Measurements from ENCODE around the gene ASTN2. TPM values are rescaled to one million over a fixed set of nuclear protein-coding genes. Genes with fewer than 3 reads are reported as not detected.

Gene ASTN2
- polyA plus RNA-seq, 2 of the 4 experiments (the other 2 are of a cell fraction) = 5.8 to 11.6 TPM

GRCh38 chr9:117405950-117406705 is 8.7 kb downstream of the ASTN2 start:
- Histone ChIP-seq H3K4me2 (no peak overlapping the region), H3K4me3 (no peak overlapping the region), H3K9me3 (no peaks in the 10 kb centered on the region), H3K4me1 (no peaks in the 10 kb centered on the region), H3K27ac (no peak overlapping the region)
- ChIA-PET POLR2A (no interaction called here), CTCF (interaction anchor here (0.9 kb wide), 1 partner anchor 82 kb away, joined by 4 read pairs; no protein-coding TSS in a partner anchor)
- DNase-seq (ENCODE audit: low read depth in 1 of 2, low spot score in 1 of 2) = no peak
- no peak for ATAC-seq
- under 1% methylated on average over 7 of the region's 7 CpGs for WGBS (ENCODE audit: missing lambda C conversion rate)
- no peak for FAIRE-seq
- TF ChIP-seq BCL3 (IDR thresholded peaks at IDR 0.05) (no peak), REST (IDR thresholded peaks at IDR 0.05) (no peak), GATA3 (IDR thresholded peaks at IDR 0.05; ENCODE audit: borderline replicate concordance) (no peak)

GRCh38 chr9:117403848-117404247 is 11.0 kb downstream of the ASTN2 start:
- FAIRE-seq (no peak), DNase-seq (ENCODE audit: low read depth in 1 of 2, low spot score in 1 of 2) (no peak), ATAC-seq (no peak)
- ChIA-PET CTCF (interaction anchor here (1.0 kb wide), 1 partner anchor 9 kb away, joined by 3 read pairs; no protein-coding TSS in a partner anchor), POLR2A (no interaction called here)
- Histone ChIP-seq H3K4me3 (no peak overlapping the region), H3K4me1 (no peaks in the 10 kb centered on the region), H3K9me3 (no peaks in the 10 kb centered on the region), H3K4me2 (no peak overlapping the region), H3K27ac (no peak overlapping the region)
- no peak for TF ChIP-seq RAD21 (conservative IDR thresholded peaks at IDR 0.05 in 1 of 2, IDR thresholded peaks at IDR 0.05 in 1 of 2)
- no peak for TF ChIP-seq JUNB (IDR thresholded peaks at IDR 0.05)
- TF ChIP-seq RNF2 (IDR thresholded peaks at IDR 0.05; ENCODE audit: borderline replicate concordance, low read depth) = no peak
- no peak for TF ChIP-seq CHD4 (IDR thresholded peaks at IDR 0.05; ENCODE audit: borderline replicate concordance)
- TF ChIP-seq BHLHE40 (IDR thresholded peaks at IDR 0.05; ENCODE audit: low read depth, low read length) = no peak
- TF ChIP-seq MAX (IDR thresholded peaks at IDR 0.05) = no peak
- TF ChIP-seq CEBPB (IDR thresholded peaks at IDR 0.05) = no peak
- TF ChIP-seq HES2 (IDR thresholded peaks at IDR 0.05) = no peak
- no peak for TF ChIP-seq MAFK (IDR thresholded peaks at IDR 0.05; ENCODE audit: partially characterized antibody)
- TF ChIP-seq ZC3H11A (IDR thresholded peaks at IDR 0.05) = no peak
- TF ChIP-seq POLR2AphosphoS2 (conservative IDR thresholded peaks at IDR 0.05; ENCODE audit: low read length) = no peak
- WGBS (ENCODE audit: missing lambda C conversion rate) = 13% methylated on average over 2 of the region's 2 CpGs

GRCh38 chr9:117403403-117403811 is 11.4 kb downstream of the ASTN2 start:
- 2% methylated on average over 6 of the region's 6 CpGs for WGBS (ENCODE audit: missing lambda C conversion rate)
- Histone ChIP-seq H3K4me1 (no peaks in the 10 kb centered on the region), H3K27ac (no peak overlapping the region), H3K9me3 (no peaks in the 10 kb centered on the region), H3K4me2 (no peak overlapping the region), H3K4me3 (no peak overlapping the region)
- POLR2A ChIA-PET = no interaction called here
- DNase-seq (ENCODE audit: low read depth in 1 of 2, low spot score in 1 of 2) = no peak
- no peak for ATAC-seq
- CTCF ChIA-PET = interaction anchor here (1.0 to 1.7 kb wide), 2 partner anchors 9 to 49 kb away, joined by 3 read pairs; no protein-coding TSS in a partner anchor
- no peak for FAIRE-seq
- no peak for TF ChIP-seq HDAC2 (IDR thresholded peaks at IDR 0.05)
- no peak for TF ChIP-seq PHF8 (IDR thresholded peaks at IDR 0.05; ENCODE audit: borderline replicate concordance, low read depth)
- no peak for TF ChIP-seq CTCF (IDR thresholded peaks at IDR 0.05)
- TF ChIP-seq NFE2L2 (conservative IDR thresholded peaks at IDR 0.05; ENCODE audit: low read length) = no peak
- TF ChIP-seq ZSCAN20 (CRISPR knock-in tag; IDR thresholded peaks at IDR 0.05) = no peak
- TF ChIP-seq MYC (IDR thresholded peaks at IDR 0.05; ENCODE audit: borderline replicate concordance, low read length) = no peak
- TF ChIP-seq GATA3 (IDR thresholded peaks at IDR 0.05; ENCODE audit: borderline replicate concordance) = no peak
- TF ChIP-seq MAX (IDR thresholded peaks at IDR 0.05) = no peak
- TF ChIP-seq CBX8 (IDR thresholded peaks at IDR 0.05) = no peak
- no peak for TF ChIP-seq KDM5A (IDR thresholded peaks at IDR 0.05)
- TF ChIP-seq HOXB5 (CRISPR knock-in tag; IDR thresholded peaks at IDR 0.05) = no peak
- no peak for TF ChIP-seq FOSB (CRISPR knock-in tag; IDR thresholded peaks at IDR 0.05)
- TF ChIP-seq KDM1A (IDR thresholded peaks at IDR 0.05; ENCODE audit: low read depth) = no peak
